Smooth muscle cell of the brain vasculature (primary cell): ENCODE data around the gene RBBP7.

Source experiments
- DNase-seq: peaks from one replicate; pipeline ENCODE4 v3.0.0-alpha.2; 2012; ENCODE audit warnings: low read depth, low spot score

The RBBP7 gene

DNA sequence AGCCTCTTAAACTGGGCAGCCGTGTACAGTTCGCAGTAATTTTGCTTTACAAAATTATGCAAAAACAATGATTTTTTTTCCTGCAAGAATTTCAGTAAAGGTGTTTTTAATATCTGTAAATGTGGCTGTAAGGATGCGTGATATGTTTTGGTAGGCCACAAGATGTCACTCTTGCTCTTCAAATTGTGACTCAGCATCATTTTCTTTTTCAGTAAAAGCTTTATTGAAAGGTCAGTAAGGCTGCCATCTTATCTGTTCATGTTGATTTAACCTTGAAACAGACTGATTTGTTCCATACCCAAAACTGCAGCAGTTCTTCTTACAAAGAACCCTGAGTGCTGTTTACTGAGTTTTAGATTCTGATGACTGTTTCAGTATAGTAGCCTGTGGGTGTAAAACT is 44.0 kb downstream of the RBBP7 start:
- no peak for DNase-seq

DNA sequence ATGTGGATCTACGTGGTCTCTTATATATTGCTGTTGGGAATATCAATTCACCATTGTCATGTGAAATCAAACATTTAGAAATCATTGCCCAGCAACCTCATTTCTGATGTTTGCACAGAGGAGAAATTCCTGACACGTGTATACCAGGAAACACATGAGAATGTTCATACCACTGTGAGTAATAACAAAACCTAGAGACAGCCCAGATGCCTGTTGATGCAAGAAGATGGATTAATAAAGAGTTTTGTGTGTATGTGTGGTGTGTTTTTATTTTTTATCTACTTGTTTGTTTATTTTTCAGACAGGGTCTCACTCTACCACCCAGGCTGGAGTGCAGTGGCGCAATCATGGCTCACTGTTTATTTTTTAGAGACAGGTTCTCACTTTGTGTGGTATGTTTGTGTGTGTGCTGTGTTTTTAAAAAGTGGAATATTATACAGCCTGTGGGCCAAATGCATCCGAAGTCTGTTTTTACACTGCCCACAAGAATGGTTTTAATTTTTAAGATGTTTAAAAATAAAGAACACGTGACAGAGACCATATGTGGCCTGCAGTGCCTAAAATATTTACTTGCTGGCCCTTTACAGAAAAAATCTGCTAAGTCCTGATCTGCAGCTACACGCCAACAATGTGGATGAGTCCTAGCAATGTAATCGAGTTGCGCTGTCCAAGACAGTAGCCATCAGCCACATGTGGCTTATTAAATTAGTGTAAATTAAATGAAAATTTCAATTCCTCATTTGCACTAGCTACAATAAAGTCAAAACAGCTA is 44.7 kb downstream of the RBBP7 start:
- DNase-seq, result no peak

DNA sequence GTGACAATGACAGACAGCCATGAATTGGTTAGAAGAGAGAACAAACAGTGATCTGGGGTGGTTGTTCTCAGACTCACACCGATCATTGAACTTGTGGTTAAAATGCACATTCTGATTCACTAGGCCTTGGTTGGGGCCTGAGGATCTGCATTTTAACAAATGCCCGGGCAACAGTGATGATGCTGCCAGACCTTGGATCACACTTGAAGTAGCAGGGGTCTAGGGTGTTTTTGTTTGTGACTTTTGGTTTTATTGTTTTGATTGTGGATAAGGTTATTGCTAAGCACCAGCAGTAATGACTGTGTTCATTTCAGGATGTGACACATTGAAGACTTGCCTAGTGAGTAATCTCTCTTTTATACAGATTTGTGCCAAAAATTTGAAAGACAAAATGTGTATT is 47.4 kb downstream of the RBBP7 start:
- DNase-seq, result no peak

DNA sequence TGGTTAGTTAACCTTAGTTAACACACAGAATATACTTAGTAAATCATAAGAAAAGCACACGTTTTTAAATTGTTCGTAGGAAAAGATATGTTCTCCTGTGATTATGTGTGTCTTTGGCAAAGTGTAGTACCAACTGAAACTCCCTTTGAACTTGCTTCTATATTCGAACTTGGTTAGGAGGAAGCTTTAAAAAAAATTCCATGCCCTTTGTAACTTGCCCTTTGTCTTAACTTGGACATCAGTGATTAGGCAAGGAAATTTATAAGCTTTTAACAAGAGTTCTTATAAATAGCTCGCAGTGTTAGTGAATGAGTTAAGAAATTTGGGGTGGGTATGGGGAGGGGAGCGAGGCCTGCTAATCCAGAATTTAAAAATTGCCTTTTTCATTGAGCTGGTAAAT is 50.5 kb downstream of the RBBP7 start:
- no peak for DNase-seq

DNA sequence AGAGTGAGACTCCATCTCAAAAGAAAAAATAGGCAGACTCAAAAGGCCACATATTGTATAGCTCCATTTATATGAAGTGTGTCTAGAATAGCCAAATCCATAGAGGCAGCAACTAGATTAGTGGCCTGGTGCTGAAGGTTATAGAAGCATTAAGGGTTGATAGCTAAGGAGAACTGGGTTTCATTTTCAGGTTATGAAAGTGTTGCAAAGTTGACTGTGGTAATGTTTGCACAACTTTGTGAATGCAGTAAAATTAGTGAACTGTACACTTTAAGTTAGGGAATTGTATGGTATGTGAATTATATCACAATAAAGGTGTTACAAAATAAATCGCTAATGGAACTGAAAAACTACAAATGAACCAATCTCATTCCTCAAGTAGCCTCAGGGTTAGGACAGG is 55.6 kb downstream of the RBBP7 start:
- DNase-seq, result no peak

DNA sequence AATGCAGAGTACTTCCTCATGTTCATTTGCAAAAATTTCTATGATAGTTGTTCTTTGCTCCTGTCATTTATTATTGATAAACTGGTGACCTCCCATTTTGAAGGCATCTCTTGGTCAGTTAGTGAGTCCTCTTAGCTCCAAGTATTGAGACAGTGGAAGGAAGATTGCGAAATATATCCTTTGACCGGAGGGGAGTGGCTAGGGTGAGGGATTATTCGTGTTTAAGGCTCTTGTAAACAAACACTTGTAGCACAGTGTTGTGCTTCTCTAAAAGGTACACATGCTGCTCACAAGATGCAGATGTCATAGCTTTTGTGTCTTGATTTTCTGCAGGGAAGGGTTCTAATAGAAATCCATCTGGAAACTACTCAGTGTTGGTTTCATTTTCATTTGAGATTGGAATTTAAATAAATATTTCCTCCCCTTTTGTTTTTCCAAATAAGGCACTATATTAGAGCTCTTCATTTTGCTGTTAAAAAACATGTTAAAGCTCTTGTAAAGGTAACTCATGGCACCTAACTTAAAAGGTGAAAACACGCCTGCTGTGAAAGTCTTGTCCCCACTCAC is 62.1 kb downstream of the RBBP7 start:
- DNase-seq, result no peak

DNA sequence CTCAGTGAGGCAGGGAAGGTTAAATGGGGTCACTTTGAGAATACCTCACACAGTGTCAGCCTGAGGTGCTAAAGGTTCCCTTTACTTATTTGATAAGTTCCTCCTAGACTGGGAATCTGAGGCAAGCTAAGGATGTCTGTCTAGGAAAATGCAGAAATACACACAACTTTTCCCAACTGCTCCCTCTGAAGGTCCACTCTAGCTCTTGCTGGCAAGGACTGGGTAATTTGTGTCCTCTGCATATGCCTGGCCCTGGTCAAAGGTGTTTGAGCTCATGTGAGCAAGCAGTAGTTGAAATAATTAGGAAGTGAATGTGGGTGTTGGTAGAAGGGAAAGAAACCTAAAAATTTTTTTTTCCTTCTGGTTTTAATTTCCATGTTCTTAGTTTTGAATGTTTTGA is 62.6 kb downstream of the RBBP7 start:
- no peak for DNase-seq

DNA sequence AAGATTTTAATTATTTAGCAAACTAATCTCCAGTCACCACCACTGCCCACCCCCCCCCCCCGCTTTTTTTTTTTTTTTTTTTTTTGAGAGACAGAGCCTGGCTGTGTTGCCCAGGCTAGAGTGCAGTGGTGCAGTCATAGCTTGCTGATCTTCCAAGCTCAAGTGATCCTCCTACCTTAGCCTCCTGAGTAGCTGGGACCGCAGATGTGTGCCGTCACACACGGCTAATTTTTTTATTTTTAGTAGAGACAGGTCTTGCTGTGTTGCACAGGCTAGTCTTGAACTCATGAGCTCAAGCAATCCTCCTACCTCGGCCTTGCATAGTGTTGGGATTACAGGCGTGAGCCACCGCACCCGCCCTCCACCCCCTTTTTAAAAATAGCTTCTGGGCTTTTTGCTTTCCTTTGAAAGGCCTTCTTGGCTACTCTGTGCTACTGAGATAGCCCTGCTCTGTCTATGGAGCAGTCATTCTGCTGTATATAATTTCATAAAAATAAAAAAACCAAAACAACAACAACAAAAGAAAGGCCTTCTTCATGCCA is 65.2 kb downstream of the RBBP7 start:
- no peak for DNase-seq

DNA sequence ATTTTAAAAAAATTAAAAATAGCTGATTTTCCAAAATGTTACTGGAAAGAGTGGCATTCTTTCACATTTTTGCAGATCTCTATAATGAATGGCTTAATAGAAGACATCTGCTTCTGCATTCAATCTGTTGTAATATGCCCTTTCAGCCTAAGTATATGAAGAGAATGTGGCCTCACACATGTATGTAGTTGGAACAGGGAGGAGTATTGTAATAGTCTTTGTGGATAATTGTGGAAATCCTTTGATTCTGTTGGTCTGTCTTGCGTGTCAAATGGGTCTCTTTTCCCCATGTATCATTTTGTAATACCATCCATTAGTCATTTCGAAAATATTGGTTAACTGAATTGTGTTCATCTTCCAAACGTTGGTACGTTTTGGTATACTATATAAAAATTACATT is 72.3 kb downstream of the RBBP7 start:
- DNase-seq, result no peak

DNA sequence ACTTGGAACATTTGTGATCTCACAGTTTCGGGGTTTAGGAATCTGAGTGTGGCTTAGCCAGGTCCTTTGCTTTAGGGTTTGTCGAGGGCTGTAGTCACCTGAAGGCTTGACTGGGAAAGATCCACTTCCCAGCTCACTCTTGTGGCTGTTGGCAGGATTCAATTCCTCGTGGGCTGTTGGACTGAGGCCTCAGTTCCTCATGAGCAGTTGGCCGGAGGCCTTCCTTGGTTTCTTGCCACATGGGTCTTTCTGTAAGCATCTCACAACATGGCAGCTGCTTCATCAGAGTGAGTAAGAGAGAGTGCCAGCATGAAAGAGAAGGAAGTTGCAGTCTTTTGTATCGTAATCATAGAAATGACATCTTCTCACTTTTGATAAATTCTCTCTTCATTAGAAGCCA is 72.8 kb downstream of the RBBP7 start:
- DNase-seq, result no peak

DNA sequence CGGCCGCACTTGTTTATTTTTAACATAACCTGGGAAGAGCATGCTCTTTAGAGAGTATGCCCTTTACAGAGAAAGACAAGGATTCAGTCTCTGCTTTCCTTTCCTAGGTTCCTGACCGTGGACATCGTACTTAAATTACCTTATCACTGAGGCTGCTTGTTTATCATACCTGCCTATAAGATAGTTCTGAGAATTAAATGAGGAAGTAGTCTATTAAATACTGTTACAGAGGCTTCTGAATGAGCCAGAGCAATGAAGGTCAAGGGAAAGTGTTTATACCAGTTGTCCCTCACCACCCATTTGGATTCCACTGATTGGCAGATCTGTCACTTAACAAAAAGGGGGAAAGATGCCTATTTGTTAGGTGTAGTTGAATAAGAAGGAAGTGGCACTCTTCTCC is 73.9 kb downstream of the RBBP7 start:
- no peak for DNase-seq
